Astrocyte (in vitro differentiated cells and primary cell): ENCODE results near the gene PDE8A. TPM values are rescaled to one million over a fixed set of nuclear protein-coding genes. Genes with fewer than 3 reads are reported as not detected.
"Not testable (repeated sequence)": the region's sequence is repeated elsewhere in the genome, so short reads cannot be mapped to it uniquely, and the experiment has no call there.

ENCODE experiments used
- DNase-seq: peaks from one replicate; pipeline ENCODE4 v3.0.0-alpha.2; 2010; ENCODE audit warnings: low read depth
- FAIRE-seq: peaks from 2 replicates; lab custom pipeline; 2011; peaks lifted over from hg19 to GRCh38; lab: Jason Lieb, UNC
- H2AFZ ChIP-seq: 2 replicates; pipeline ENCODE4 v1.6.0; 2012; ENCODE audit warnings: low read depth, low read length, inconsistent platforms
- H3K27ac ChIP-seq: 2 replicates; pipeline ENCODE4 v1.5.1; 2011; ENCODE audit warnings: low read depth, low read length, inconsistent platforms
- H3K27me3 ChIP-seq: 2 replicates; pipeline ENCODE4 v1.6.0; 2011; ENCODE audit warnings: low read length, inconsistent platforms; ENCODE audit not compliant: insufficient read depth
- H3K36me3 ChIP-seq: 2 replicates; pipeline ENCODE4 v1.5.1; 2011; ENCODE audit warnings: low read length, inconsistent platforms; ENCODE audit not compliant: insufficient read depth
- H3K4me1 ChIP-seq: 2 replicates; pipeline ENCODE4 v1.5.1; 2011; ENCODE audit warnings: low read length, inconsistent platforms; ENCODE audit not compliant: insufficient read depth
- H3K4me2 ChIP-seq: 2 replicates; pipeline ENCODE4 v1.6.0; 2012; ENCODE audit warnings: low read length, inconsistent platforms
- H3K4me3 ChIP-seq: 2 replicates; pipeline ENCODE4 v1.5.1; 2011; ENCODE audit warnings: low read depth, mild to moderate bottlenecking, low read length, inconsistent platforms; ENCODE audit not compliant: insufficient read depth
- H3K79me2 ChIP-seq: 2 replicates; pipeline ENCODE4 v1.6.0; 2012; ENCODE audit warnings: mild to moderate bottlenecking, low read length, inconsistent platforms; ENCODE audit not compliant: insufficient read depth
- H3K9ac ChIP-seq: 2 replicates; pipeline ENCODE4 v1.6.0; 2012; ENCODE audit warnings: mild to moderate bottlenecking, low read length, inconsistent platforms
- H3K9me3 ChIP-seq: 2 replicates; pipeline ENCODE4 v1.5.1; 2012; ENCODE audit warnings: low read depth, mild to moderate bottlenecking, low read length, inconsistent platforms; ENCODE audit not compliant: insufficient read depth
- H4K20me1 ChIP-seq: 2 replicates; pipeline ENCODE4 v1.6.0; 2012; ENCODE audit warnings: low read length, inconsistent platforms; ENCODE audit not compliant: insufficient read depth
- H3K27ac Mint-ChIP-seq: one replicate; pipeline ENCODE4 v1.8.0; 2021; ENCODE audit warnings: mild to moderate bottlenecking, mixed read lengths; ENCODE audit not compliant: unreplicated experiment
- H3K27me3 Mint-ChIP-seq: one replicate; pipeline ENCODE4 v1.8.0; 2021; ENCODE audit warnings: low read depth, mixed read lengths; ENCODE audit not compliant: unreplicated experiment
- H3K36me3 Mint-ChIP-seq: one replicate; pipeline ENCODE4 v1.8.0; 2021; ENCODE audit warnings: low read depth, mixed read lengths; ENCODE audit not compliant: unreplicated experiment
- H3K4me1 Mint-ChIP-seq: one replicate; pipeline ENCODE4 v1.8.0; 2021; ENCODE audit warnings: low read depth, mixed read lengths; ENCODE audit not compliant: unreplicated experiment
- H3K4me3 Mint-ChIP-seq: one replicate; pipeline ENCODE4 v1.8.0; 2021; ENCODE audit warnings: mild to moderate bottlenecking, moderate library complexity, mixed read lengths; ENCODE audit not compliant: unreplicated experiment
- H3K9me3 Mint-ChIP-seq: one replicate; pipeline ENCODE4 v1.8.0; 2021; ENCODE audit warnings: mild to moderate bottlenecking, mixed read lengths; ENCODE audit not compliant: unreplicated experiment
- EZH2 ChIP-seq: IDR thresholded peaks from 2 replicates; pipeline ENCODE4 v1.6.1; 2012; ENCODE audit warnings: mild to moderate bottlenecking, low read length, inconsistent platforms; ENCODE audit not compliant: insufficient read depth
- total RNA-seq: library from RNA; stranded (reverse); gene quantifications from 2 replicates; pipeline ENCODE4 v1.2.1, GENCODE V29; 2021
- TF ChIP-seq, protein P1 (sequence below): IDR thresholded peaks from 2 replicates; pipeline ENCODE4 v1.5.1; 2011; ENCODE audit warnings: low read depth, mild to moderate bottlenecking, inconsistent platforms, low read length, moderate library complexity; ENCODE audit not compliant: insufficient read depth

Gene PDE8A
- total RNA-seq, 1 donor from 2014 or later: 18.0 TPM

- no peaks in the 10 kb centered on the region for H3K27me3 ChIP-seq
- FAIRE-seq (no peak), DNase-seq (no peak)
- H3K4me1 Mint-ChIP-seq: peaks cover 3% of the 10 kb centered on the region
- H3K36me3 ChIP-seq: no peaks in the 10 kb centered on the region
- H3K9me3 Mint-ChIP-seq: no peaks in the 10 kb centered on the region
- H3K9me3 ChIP-seq: no peaks in the 10 kb centered on the region
- H3K9ac ChIP-seq: no peak overlapping the region
- H3K27ac ChIP-seq: no peak overlapping the region
- H4K20me1 ChIP-seq: peaks cover 66% of the 10 kb centered on the region
- no peak for TF ChIP-seq EZH2
- TF ChIP-seq, protein P1, sequence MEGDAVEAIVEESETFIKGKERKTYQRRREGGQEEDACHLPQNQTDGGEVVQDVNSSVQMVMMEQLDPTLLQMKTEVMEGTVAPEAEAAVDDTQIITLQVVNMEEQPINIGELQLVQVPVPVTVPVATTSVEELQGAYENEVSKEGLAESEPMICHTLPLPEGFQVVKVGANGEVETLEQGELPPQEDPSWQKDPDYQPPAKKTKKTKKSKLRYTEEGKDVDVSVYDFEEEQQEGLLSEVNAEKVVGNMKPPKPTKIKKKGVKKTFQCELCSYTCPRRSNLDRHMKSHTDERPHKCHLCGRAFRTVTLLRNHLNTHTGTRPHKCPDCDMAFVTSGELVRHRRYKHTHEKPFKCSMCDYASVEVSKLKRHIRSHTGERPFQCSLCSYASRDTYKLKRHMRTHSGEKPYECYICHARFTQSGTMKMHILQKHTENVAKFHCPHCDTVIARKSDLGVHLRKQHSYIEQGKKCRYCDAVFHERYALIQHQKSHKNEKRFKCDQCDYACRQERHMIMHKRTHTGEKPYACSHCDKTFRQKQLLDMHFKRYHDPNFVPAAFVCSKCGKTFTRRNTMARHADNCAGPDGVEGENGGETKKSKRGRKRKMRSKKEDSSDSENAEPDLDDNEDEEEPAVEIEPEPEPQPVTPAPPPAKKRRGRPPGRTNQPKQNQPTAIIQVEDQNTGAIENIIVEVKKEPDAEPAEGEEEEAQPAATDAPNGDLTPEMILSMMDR: no peak
- no peak overlapping the region for H3K4me3 Mint-ChIP-seq
- peaks cover 80% of the 10 kb centered on the region for H3K79me2 ChIP-seq
- H3K36me3 Mint-ChIP-seq: peaks cover 2% of the 10 kb centered on the region
- no peak overlapping the region for H3K4me2 ChIP-seq
- no peak overlapping the region for H3K27ac Mint-ChIP-seq
- no peak overlapping the region for H2AFZ ChIP-seq
- peaks cover 9% of the 10 kb centered on the region for H3K4me1 ChIP-seq
- H3K27me3 Mint-ChIP-seq: no peaks in the 10 kb centered on the region
- no peak overlapping the region for H3K4me3 ChIP-seq
Measured at GRCh38 chr15:84985158-84985557, 3.5 kb downstream of the PDE8A start.

DNA sequence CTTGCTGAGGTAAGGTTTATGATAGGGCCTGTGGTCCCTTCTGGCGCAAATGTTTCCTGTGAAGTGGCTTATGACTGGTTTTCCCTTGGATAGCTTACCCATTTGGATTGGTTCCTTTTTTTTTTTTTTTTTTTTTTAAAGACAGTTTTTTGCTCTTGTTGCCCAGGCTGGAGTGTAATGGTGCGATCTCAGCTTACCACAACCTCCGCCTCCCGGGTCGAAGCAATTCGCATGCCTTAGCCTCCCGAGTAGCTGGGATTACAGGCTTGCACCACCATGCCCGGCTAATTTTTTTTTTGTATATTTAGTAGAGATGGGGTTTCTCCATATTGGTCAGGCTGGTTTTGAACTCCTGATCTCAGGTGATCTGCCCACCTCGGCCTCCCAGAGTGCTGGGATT lies 5.7 kb downstream of the PDE8A start:
- peaks cover 87% of the 10 kb centered on the region for H3K79me2 ChIP-seq
- not testable (repeated sequence) for H3K36me3 ChIP-seq, FAIRE-seq

DNA sequence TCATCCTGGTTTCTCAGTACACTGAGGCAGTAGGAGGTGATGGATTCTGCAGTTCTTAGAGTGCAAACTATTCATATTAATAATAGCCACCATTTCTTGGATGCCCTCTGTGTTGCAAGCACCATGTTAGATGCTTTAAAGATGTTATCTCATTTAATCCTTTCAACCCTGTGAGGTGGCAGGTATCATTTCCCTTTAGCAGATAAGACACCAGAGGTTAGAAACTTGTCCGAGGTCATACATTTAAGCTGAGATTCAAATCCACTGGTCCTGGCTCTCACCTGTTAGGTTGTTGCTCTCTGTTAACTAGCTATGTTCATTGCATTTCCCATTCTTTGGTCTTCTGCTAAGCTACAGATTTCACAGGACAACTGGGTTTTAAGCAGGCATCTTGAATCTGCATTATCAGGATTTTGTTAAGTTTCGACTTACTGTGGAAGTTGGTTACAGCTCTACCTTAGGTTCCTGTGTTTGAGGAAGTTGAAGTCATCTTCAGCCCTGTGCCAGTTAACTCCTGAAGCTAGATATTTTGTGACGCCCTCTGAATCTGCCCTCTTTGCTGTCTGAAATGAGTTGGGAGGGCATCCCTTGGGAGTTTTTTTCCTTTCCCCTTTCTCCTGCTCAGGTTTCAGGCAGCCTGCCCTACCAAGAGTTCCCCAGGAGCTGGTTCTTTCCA lies 6.4 kb downstream of the PDE8A start:
- FAIRE-seq: no peak
- H4K20me1 ChIP-seq: peaks cover 83% of the 10 kb centered on the region

More for the DNA sequence above, 5.7 kb downstream of the PDE8A start:
- H3K4me3 Mint-ChIP-seq, DNase-seq, H3K4me3 ChIP-seq, H3K27me3 ChIP-seq, H3K9ac ChIP-seq, H3K27ac Mint-ChIP-seq, H2AFZ ChIP-seq, H3K9me3 Mint-ChIP-seq, H3K36me3 Mint-ChIP-seq, H3K4me1 Mint-ChIP-seq, H3K9me3 ChIP-seq, H3K4me2 ChIP-seq, H3K27me3 Mint-ChIP-seq, H3K27ac ChIP-seq, H3K4me1 ChIP-seq: not testable (repeated sequence)
- H4K20me1 ChIP-seq: peaks cover 83% of the 10 kb centered on the region

More for the DNA sequence above, 6.4 kb downstream of the PDE8A start:
- Histone ChIP-seq H3K4me2 (no peak overlapping the region), H3K27ac (no peak overlapping the region), H3K4me1 (peaks cover 6% of the 10 kb centered on the region), H3K4me3 (no peak overlapping the region), H3K9me3 (no peaks in the 10 kb centered on the region), H2AFZ (no peak overlapping the region), H3K9ac (no peak overlapping the region), H3K27me3 (no peaks in the 10 kb centered on the region), H3K79me2 (peaks cover 80% of the 10 kb centered on the region), H3K36me3 (no peaks in the 10 kb centered on the region)
- Mint-ChIP-seq H3K9me3 (no peaks in the 10 kb centered on the region), H3K4me1 (peaks cover 10% of the 10 kb centered on the region), H3K36me3 (peaks cover 2% of the 10 kb centered on the region), H3K27me3 (no peaks in the 10 kb centered on the region), H3K4me3 (no peak overlapping the region), H3K27ac (no peak overlapping the region)
- no peak for DNase-seq
- TF ChIP-seq EZH2: no peak
- TF ChIP-seq, protein P1: no peak
